GOT3 (cell line): Measurements from ENCODE around the gene MLST8.
A peak's percentile ranks its signal among the peaks of the same experiment; 100 is the strongest.
"Not testable (repeated sequence)": the region's sequence is repeated elsewhere in the genome, so short reads cannot be mapped to it uniquely, and the experiment has no call there.

Experiments
- DNase-seq: peaks from one replicate; lab custom pipeline; 2025; ENCODE audit warnings: mixed read lengths; lab: John Stamatoyannopoulos, UW

The MLST8 gene

DNA sequence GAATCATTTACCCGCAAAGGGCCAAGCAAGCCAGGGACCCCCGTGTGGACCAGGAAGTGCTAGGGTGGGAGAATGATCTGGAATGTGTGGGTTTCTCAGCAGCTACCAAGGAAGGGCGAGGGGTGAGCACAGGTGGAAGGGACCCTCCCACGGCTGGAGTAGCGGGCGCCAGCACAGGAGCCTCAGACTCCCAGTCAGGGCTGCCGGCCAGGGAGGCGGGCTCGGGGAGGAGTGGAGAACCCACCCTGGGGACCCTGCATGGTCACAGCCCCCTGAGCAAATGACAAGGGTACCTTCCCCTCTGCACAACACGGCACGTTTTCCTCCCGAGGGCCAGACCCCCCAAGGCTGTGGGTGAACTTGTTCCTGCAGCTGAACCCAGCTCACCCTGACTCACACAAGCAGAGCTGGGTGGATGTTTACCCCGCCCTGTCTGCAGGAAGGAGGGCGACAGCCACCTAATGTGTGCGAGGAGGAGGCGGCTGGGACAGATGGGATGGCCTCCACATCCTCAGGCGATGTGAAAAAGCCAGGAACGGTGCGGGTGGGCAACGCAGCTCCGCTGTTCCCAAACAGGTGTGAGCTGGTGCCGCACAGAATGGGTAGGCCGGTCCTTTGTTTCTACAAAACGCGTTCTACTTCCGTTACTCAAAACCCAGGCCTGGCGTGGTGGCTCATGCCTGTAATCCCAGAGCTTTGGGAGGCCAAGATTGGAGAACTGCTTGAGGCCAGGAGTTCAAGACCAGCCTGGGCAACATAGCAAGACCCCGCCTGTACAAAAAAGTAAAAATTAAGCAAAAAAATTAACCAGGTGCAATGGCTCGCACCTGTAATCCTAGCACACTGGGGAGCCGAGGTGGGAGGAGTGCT, 39.9 kb downstream of the MLST8 start:
- DNase-seq: no peak

DNA sequence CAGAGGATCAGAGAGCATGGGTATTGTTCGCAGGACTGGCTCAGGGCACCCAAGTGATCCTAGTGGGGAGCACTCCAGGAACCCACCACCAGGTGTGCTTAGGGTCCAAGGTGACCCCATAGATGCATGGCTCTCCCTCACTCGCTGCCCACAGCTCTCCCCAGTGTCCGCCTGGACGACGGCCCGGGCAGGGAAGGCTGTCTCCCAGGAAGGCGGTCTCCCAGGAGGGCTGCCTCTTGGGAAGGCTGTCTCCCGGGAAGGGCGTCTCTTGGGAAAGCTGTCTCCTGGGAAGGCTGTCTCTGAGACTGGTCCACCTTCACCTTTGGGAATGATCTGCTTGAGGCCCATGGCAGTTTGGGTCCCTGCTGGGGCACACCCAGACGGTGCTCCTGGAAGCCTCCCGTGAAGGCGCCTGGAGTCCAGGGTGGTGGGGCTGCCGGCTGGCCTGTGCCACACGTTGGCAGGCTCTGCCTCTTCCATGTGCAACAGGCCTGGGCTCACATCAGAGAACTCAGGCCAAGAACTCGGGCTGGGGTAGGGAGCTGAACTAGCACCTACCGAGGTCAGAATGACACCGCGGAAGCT, 41.1 kb downstream of the MLST8 start:
- no peak for DNase-seq

DNA sequence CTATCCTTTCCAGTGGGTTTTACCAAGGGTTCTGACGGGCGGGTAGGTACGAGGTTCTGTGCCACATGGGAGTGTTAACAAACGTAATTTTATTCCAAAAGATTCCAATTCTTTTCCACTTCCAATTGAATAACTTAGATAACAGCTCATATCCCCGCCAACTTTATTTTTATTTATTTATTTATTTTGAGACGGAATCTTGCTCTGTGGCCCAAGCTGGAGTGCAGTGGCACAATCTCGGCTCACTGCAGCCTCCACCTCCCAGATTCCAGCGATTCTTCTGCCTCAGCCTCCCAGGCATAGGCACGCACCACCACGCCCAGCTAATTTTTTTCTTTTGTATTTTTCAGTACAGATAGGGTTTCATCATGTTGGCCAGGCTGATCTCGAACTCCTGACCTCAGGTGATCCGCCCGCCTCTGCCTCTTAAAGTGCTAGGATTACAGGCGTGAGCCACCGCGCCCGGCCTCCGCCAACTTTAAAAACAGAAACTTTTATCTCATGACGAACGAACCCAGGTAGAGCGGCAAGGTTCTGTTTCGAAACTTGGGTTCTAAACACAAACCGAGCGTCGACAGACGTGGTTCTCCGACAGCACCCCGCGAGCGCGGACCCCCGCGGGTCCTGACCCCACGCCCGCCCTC, 45.5 kb downstream of the MLST8 start:
- no peak for DNase-seq

DNA sequence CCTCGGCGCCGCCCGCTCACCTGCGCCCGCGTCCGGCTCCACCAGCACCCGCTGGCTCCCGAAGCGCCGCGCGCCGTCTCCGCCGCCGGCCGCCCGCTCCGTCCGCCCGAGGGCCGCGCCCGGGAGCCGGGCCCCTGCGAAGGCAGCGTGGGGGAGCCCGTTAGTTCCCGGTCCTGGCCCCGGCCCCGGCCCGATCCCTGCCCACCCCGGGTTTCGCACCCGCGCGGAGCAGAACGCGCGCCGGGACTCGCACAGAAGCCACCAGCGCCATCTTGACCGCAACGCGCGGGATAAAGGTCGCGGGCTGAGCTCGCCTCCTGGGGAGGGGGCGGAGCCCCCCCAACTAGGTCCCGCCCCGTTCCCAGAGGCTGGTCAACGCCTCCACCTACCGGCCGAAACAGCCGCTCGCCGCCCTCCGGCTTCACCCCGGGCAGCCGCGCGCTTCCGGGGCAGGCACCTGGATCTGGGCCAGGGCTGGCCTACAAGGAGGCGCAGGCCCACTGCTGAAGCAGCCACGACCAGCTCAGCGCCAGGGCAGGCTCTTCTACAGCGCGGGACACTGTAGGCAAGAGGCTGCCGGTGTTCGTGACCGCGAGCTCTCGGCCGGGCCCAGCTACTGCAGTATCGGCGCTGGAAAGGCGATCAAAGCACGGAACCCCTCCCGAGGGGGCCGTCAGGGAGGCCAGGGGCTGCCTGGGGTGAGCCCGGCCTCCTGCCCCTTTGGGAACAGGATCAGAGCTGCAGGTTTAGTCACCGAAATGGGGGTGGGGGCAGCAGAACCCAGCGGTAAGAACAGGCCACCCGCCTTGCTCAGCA, 46.2 kb downstream of the MLST8 start, which contains the start of gene ECI1:
TSS of gene ECI1 (minus strand) at position 292 of the 816 bp plus-strand sequence. CDS start at position 271, 21 bp downstream.
- peak; percentile 90 for DNase-seq

DNA sequence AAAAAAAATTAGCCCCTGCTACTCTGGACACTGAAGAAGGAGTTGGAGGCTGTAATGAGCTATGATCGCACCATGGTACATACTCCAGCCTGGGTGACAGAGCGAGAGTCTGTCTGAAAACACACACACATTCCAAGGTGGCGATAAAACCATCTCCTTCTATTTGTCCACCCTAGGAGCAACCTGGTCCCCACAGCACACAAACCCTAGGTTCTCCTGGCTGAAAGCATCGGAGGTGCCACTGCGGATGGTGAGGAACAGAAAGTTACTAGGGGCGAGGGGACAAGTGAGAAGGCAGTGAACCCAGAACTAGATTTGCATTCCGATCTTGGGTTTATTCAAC, 47.5 kb downstream of the MLST8 start:
- DNase-seq: no peak

DNA sequence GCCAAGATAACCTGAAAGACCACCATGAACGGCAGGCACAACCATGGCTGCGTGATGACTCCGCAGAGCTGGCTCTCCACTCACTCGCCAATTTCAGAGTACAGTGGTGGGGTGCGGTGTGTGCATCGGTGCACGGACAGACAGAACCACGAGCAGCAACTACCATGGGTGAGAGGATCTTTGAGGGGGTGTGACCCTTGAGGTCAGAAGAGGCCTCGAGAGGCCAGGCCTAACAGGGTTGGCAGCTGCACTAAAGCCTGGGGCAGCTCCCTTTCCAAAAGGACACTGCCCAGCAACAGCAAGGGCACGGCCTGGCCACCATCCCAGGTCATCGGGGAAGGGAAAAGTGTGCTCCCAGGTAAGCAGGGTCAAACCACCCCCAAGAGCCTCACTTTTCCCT, 48.0 kb downstream of the MLST8 start:
- no peak for DNase-seq

DNA sequence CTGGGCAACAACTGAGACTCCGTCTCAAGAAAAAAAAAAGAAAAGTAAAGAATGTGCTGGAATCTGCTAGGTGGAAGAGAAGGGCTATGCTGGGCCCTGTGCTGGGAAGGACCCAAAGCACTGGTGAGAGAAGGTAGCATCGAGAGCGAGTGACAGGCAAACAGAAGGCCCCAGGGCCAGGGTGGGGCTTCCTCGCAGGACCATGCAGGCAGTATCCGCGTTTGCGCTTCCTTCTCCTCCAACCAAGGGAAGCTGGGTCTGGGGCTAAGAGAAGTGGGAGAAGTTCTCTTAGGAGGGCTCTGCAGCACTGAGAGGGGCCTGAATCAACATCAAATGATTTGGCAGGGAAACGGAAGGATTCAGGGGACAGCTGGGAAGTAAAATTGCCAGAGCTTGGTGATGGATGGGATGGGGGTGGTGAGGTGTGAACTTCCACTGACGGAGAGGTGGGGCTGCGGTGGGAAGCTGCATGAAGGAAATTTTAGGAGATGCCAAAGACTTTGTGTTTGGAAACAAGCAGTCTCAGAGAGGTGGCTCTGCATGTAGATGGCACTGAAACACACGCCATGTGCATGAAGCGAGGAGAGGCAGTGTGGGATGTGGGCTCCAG, 51.4 kb downstream of the MLST8 start:
- no peak for DNase-seq

DNA sequence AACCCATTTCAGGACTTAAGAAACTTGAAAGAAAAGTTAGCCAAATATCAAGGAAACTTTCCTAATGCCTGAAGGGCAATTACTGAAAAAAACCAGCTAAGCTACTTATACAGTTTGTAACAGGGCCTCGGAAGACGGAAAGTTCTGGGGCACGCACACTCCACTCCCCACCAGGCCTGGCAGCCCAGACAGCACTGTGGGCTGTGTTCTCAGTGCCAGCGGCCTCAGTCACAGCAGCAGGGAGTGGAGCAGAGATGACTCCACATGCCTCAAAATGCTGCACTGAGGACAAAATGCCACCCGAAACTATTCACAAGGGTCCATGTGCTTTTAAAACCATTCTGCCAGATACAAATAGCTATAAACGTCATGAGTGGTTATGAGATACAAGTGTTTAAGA, 52.5 kb downstream of the MLST8 start:
- no peak for DNase-seq

DNA sequence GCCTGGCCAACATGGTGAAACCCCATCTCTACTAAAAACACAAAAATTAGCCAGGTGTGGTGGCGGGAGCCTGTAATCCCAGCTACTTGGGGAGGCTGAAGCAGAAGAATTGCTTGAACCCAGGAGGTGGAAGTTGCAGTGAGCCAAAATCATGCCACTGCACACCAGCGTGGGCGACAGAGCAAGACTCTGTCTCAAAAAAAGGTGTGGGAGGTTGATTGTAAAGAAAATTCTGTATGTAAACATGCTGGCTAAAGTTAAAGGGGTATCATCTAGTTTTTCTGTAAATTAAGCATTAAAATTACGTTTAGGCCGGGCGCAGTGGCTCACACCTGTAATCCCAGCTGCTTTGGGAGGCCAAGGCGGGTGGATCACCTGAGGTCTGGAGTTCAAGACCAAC, 53.3 kb downstream of the MLST8 start:
- not testable (repeated sequence) for DNase-seq
